ENCODE measurements around the gene MBP.

MBP gene

DNA sequence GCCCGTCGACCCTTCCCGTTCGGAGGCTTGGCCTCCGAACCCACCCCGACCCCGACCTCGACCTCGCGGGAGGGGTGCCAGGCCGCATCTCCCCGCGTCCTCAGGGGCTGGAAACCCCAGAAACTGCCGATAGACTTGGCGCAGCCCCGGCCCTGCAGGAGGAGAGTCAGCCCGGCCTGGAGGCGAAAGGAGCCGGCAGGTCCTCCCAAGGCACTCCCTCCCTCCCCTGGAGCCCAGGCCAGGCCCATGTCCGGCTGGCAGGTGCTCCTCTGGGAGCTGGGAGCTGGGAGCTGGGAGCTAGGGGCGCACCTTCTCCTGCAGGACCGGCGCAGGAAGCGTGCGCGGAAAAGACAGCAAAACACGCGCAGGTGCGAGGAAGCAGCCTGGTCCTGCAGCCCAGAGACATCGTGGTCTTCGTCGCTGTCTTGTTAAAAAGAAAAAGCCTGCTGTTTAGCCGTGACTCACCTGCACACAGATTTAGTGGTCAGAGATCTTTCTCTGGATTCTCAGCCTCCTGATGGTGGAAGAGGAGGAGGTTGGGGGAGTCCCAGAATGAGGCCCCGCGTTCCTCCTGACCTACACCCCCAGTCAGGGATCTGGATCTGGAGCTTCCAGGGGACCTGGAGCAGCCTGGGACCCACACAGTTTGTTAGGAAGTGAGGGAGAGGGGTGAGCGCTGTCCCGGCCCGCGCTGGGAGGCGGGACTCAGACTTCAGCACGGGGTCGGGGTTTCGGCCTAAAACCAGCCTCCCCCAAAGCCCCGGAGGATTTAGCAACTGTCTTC is 660 bp upstream of the MBP start:
- Histone ChIP-seq H3K9ac (ENCODE audit: low read depth, low read length) (peak overlapping the region; percentile 72), H3K9me3 (ENCODE audit: control insufficient read depth, insufficient read depth, low read length) (no peaks in the 10 kb centered on the region), H3K4me1 (ENCODE audit: insufficient read depth, low read length) (no peaks in the 10 kb centered on the region), H3K36me3 (ENCODE audit: insufficient read depth, low read length) (no peaks in the 10 kb centered on the region)

DNA sequence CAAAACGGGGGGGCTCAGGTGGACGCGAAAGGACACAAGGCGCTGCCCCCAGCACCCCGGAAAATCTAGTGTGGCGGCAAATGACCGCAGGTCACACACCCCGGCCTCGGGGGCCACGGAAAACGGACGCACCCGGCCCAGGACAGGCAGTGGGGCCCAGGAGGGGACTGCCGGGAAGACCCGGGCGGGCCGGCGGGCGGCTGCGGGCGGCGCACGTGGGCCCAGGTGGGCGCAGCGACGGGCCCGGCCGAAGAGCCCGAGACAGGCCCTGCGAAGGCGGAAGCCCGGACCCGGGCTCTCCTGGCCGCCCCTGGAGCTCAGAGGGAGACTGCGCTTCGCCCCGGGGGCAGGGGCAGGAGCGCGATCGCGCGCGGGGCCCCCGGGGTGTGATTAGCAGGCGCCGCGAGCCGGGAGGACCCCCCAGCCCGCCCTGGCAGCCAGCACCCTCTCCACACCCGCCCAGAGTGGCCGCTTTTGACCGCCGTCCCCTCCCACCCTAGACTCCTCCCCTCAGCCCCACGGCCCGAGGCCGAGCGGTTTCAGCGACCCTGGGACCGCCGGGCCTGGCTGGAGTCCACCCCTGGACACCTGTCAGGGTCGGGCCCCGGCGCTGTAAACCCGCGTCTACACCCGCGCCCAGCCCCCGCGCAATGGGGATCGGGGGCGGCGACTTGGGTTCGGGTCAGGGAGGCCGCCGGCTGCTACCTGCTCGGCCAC is 773 bp downstream of the MBP start:
- Histone ChIP-seq H3K9ac (ENCODE audit: low read depth, low read length) (peak overlapping the region; percentile 72), H3K4me1 (ENCODE audit: insufficient read depth, low read length) (no peaks in the 10 kb centered on the region), H3K36me3 (ENCODE audit: insufficient read depth, low read length) (no peaks in the 10 kb centered on the region), H3K9me3 (ENCODE audit: control insufficient read depth, insufficient read depth, low read length) (no peaks in the 10 kb centered on the region)

DNA sequence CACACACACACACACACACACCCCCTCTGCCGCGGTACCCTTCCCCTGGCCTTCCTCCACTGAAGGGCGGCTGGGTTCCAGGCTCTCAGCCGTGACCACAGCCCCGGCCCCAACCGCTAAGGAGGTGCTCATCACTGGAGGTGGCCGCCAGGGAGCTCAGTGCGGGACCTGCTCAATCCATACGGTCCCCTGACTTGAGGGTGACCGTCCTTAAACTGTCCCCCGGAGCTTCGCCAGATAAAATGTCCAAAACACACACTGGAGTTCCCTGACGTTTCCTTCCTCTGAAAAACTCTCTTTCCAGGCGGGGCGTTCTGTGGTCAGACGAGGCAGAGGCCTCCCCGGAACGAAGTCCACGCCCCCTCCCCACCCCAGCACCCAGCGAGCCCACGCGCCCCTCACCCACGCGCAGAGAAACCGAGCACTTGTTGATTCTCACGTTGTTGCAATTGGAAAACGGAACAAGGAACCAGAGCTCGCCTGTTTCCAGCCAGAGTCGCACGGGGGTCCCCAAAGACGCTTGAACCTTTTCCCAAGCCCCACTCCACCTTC is 1.4 kb downstream of the MBP start:
- H3K9ac ChIP-seq (ENCODE audit: low read depth, low read length) = peak overlapping the region; percentile 72
- H3K4me1 ChIP-seq (ENCODE audit: insufficient read depth, low read length) = no peaks in the 10 kb centered on the region
- no peaks in the 10 kb centered on the region for H3K36me3 ChIP-seq (ENCODE audit: insufficient read depth, low read length)
- H3K9me3 ChIP-seq (ENCODE audit: control insufficient read depth, insufficient read depth, low read length) = no peaks in the 10 kb centered on the region

DNA sequence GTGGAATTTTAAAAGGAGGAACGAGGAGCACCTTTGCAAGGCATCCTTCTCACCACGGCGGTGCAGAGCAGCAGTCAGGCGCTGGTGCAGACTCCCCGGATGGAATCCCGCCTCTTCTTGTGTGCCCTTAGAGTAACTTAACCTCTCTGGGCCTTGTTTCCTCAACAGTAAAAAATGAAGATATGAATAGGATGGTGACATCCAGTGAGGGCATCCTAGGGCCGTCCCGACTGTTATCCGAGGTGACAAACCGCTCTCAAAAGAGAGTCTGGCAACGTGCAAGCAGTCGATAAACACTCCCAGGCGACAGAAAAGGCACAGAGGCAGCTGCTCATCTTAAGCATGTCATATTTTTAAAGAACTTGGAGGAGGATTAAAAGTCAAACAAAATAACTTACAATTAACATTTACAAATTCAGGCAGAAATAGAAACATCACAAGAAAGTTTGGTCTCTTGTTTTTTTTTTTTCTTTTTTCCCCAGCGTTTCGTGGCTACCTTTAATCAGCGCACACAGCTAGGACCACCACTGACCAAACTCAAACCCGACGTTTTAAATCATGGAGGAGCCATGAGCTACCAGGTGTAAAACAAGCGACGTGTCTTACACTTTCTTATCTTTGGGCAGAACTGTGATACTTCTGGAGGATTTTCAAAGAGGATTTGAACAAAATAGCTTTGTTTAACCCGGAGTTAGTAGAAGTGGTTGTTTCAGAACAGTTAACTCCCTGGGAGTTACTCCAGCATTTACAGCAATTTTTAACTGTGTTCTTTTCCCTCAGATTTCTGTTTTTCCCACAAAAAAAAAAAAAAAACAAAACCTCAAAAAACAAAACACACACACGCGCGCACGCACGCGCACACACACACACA is 2.1 kb downstream of the MBP start:
- Histone ChIP-seq H3K9me3 (ENCODE audit: control insufficient read depth, insufficient read depth, low read length) (no peaks in the 10 kb centered on the region), H3K9ac (ENCODE audit: low read depth, low read length) (peak overlapping the region; percentile 72; the same call in 1 of the 2 replicates), H3K4me1 (ENCODE audit: insufficient read depth, low read length) (no peaks in the 10 kb centered on the region), H3K36me3 (ENCODE audit: insufficient read depth, low read length) (no peaks in the 10 kb centered on the region)

DNA sequence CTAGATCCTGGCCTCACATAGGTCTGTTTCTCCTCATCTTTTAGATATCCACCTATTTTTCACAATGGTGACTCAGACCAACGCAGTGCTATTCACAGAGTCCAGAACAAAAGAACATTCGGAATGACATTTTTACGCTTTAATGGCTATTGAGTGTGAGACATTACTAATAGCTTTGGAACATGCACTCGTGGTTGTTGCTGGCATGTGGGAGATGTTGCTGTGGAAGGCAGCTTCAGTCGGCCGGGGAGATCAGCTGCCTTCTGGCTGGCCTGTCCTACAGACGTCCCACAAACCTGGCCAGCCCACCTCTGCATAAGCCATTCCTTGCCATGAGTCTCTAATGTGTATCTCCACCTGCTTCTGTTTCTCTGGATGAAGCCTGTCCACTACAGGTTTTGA is 3.4 kb downstream of the MBP start:
- Histone ChIP-seq H3K9ac (ENCODE audit: low read depth, low read length) (no peak overlapping the region), H3K9me3 (ENCODE audit: control insufficient read depth, insufficient read depth, low read length) (no peaks in the 10 kb centered on the region), H3K36me3 (ENCODE audit: insufficient read depth, low read length) (no peaks in the 10 kb centered on the region), H3K4me1 (ENCODE audit: insufficient read depth, low read length) (peaks cover 10% of the 10 kb centered on the region)

DNA sequence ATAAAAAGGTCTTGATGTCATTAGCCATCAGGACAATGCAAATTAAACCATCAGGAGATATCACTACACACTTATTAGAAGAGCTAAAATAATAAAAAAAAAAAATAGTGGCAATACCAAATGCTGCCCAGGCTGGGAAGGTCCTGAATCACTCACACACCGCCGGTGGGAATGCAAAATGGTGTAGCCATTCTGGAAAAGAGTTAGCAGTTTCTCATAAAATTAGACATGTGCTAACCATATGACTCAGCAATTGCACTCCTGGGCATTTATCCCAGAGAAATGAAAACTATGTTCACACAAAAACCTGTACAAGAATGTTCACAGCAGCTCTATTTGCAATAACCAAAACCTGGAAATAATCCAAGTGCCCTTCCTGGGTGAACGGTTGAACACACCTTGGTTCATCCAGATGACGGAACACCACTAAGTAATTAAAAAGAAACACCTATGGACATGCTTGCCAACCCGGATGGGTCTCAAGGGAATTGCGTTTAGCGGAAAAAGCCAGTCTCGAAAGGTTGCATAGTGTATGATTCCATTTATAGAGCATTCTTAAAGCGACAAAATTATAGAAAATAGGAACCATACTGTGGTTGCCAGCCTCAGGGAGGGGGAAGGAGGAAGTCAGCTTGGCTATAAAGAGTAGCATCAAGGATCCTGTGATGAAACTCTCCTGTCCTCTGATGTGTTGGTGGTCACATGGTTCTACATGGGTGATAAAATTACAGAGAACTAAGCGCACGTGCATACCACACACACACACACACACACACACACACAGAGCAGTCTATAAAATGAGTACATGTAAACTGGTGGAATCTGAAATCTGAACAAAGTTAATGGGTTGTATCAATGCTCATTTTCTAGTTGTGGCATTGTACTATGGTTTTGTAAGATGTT is 4.6 kb downstream of the MBP start:
- no peaks in the 10 kb centered on the region for H3K9me3 ChIP-seq (ENCODE audit: control insufficient read depth, insufficient read depth, low read length)
- no peaks in the 10 kb centered on the region for H3K36me3 ChIP-seq (ENCODE audit: insufficient read depth, low read length)
- H3K4me1 ChIP-seq (ENCODE audit: insufficient read depth, low read length) = peaks cover 18% of the 10 kb centered on the region
- H3K9ac ChIP-seq (ENCODE audit: low read depth, low read length) = no peak overlapping the region

DNA sequence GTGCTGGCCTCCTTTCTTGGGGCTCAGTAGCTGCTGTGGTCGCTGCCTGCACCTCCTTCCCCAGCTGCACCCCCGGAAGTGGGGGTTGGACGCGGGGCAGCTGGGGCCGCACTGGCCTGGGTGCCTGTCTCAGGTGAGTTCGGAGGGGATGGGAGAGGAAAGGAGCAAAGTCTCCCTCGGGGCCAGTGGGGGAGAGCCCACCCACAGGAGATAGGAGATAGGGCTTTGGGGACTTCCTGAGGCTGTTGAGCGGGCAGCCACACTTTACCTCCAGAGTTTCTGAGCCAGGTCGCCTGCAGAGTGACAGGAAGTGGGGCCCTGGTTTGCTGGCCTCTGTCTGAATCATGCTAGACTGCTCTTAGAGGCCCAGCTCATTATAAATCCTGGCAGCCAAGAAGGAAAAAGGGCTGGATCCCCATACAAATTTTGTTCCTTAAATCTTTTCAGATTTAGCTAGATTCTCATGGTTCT is 8.1 kb downstream of the MBP start:
- Histone ChIP-seq H3K9ac (ENCODE audit: low read depth, low read length) (no peak overlapping the region; the same call in 1 of the 2 replicates), H3K4me1 (ENCODE audit: insufficient read depth, low read length) (peaks cover 21% of the 10 kb centered on the region), H3K36me3 (ENCODE audit: insufficient read depth, low read length) (no peaks in the 10 kb centered on the region), H3K9me3 (ENCODE audit: control insufficient read depth, insufficient read depth, low read length) (no peaks in the 10 kb centered on the region)

DNA sequence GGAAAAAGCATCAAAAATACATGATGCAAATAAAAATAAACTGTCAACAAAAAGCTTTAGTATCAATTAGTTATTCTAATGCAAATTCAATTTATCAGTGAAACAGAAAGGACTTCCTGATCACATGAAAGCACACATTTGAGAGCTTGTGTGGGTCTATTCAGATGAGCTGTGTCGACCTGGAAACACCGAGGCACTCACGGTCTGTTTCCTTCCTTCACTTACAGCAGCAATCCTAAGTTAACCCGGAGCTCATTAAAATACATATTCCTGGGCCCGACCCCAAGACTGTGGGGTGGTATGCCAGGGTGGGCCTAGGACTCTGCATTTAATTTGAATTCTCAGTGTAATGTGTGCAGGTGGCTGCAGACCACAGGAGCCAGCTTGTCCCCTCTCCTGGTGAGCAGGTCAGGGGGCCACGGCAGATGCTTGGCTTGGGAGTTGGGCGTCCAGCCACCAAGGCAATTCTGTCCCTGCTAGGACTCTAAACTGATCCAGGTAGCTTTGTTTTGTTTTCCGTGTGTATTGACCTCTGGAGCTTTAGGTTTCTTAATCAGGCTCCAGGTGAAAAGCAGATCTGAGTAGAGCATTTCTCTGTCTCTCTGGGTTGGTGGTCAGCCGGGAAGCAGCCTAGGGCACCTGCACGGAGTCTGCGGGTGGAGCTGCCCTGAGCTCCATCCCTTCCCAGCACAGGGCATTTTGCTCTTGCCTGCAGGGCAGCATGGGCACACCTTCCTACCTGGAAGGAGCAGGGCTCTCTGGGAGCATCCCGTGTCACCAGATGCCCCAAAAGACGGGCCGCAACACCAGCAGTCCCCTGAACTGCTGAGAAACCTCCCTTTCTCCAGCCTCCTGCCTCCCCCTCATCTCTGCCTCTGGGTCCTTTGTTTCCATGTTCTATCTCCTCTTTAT is 9.0 kb downstream of the MBP start:
- peaks cover 21% of the 10 kb centered on the region for H3K4me1 ChIP-seq (ENCODE audit: insufficient read depth, low read length)
- no peaks in the 10 kb centered on the region for H3K36me3 ChIP-seq (ENCODE audit: insufficient read depth, low read length)
- H3K9me3 ChIP-seq (ENCODE audit: control insufficient read depth, insufficient read depth, low read length) = no peaks in the 10 kb centered on the region
- H3K9ac ChIP-seq (ENCODE audit: low read depth, low read length) = no peak overlapping the region

DNA sequence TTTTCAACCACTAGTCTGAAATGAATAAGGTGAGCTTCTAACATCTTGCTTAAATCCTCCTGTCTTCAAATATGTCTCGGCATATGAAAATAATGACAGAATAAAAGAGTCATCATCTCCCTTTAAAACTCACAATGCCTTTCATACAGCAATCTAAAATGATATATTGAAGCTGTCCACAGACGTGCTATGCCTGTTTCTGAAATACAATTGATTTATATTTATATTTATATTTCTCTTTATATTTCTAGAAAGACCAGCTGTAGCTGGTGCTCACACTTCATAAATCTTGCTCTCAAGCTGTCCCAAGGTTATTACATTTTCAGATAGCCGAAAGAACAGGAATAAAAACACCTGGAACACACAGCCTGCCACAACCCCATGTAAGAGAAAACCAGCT is 11.1 kb downstream of the MBP start:
- Histone ChIP-seq H3K9me3 (ENCODE audit: control insufficient read depth, insufficient read depth, low read length) (no peaks in the 10 kb centered on the region), H3K36me3 (ENCODE audit: insufficient read depth, low read length) (no peaks in the 10 kb centered on the region), H3K4me1 (ENCODE audit: insufficient read depth, low read length) (peaks cover 22% of the 10 kb centered on the region), H3K9ac (ENCODE audit: low read depth, low read length) (no peak overlapping the region)

DNA sequence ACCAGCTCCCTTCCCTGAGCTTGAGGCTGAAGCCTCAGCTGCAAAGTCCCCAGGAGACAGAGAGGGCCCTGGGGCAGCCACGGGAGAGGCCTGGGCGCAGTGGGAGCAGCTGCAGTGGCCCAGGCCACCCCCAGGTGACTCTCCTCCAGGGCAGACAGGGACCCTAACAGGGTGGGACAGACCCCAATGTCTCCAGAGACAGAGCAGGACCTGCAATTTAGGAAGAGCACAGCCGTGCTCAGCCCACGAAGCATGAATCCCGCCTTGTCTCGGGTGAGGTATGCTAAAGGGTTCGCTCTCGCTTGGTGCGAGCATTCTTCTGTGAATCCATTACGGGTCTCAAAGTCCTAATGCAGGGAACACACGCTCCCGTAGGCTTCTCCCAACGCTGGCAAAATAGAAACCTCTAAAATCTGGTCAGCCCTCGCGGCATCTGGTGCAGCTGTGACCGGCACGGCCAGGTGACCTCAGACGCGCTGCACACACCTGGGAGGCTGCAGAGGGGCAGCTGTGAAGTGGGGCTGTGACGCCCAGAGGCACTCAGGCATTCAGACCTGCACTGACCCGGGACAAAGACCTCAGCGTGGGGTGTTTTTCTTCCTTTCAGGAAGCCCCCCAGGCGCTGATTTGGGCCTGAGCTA is 12.6 kb downstream of the MBP start:
- Histone ChIP-seq H3K4me1 (ENCODE audit: insufficient read depth, low read length) (peaks cover 25% of the 10 kb centered on the region), H3K36me3 (ENCODE audit: insufficient read depth, low read length) (no peaks in the 10 kb centered on the region), H3K9ac (ENCODE audit: low read depth, low read length) (no peak overlapping the region), H3K9me3 (ENCODE audit: control insufficient read depth, insufficient read depth, low read length) (no peaks in the 10 kb centered on the region)

DNA sequence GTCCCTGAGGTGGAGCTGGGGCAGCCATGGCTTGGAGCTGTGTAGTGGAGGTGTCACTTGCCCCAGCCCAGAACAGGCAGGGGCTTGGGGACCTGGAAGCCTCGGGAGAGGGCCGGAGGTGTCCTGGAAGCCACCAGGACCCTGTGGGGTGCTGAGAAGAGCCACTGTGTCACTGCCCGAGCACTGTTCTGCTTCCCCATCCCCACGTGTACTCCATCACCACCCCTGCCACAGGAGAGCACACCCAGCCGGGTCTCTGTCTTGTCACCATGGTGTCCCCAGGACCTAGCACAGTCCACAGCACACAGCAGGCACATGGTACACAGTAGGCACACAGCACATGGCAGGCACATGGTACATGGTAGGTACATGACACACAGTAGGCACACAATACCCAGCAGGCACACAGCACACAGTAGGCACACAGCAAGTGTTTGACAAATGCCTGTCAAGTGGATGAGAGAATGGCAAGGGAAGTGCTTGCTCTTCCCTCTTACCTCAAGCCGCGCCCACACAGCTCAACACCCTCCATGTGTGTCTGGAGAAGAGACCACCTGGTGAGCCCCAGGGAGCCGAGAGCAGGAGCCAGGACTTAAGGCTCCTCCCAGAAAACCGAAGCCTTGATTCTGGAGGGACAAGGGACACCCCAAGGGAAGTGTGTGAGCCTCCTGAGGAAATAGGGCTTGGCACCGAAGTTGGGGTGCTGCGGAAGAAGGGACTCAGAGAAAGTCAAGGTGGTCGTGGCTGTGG is 13.3 kb downstream of the MBP start:
- H3K9ac ChIP-seq (ENCODE audit: low read depth, low read length) = no peak overlapping the region

More for the DNA sequence above, 13.3 kb downstream of the MBP start:
- no peaks in the 10 kb centered on the region for H3K36me3 ChIP-seq (ENCODE audit: insufficient read depth, low read length)
- peaks cover 22% of the 10 kb centered on the region; the same call in 1 of the 2 replicates for H3K4me1 ChIP-seq (ENCODE audit: insufficient read depth, low read length)
- H3K9me3 ChIP-seq (ENCODE audit: control insufficient read depth, insufficient read depth, low read length) = no peaks in the 10 kb centered on the region
